HG03139 (cell line): ENCODE measurements around the gene LILRA6.
A peak's percentile ranks its signal among the peaks of the same experiment; 100 is the strongest.
"Not testable (repeated sequence)": the region's sequence is repeated elsewhere in the genome, so short reads cannot be mapped to it uniquely, and the experiment has no call there.

Experiments
- ATAC-seq: cut with Tn5 transposase; IDR thresholded peaks from one replicate; pipeline ENCODE4 v1.9.1; 2021; ENCODE audit not compliant: unreplicated experiment

LILRA6 gene

GRCh38 chr19:54207983-54208783 is 34.4 kb downstream of the LILRA6 start:
- peak; percentile 48 for ATAC-seq

DNA sequence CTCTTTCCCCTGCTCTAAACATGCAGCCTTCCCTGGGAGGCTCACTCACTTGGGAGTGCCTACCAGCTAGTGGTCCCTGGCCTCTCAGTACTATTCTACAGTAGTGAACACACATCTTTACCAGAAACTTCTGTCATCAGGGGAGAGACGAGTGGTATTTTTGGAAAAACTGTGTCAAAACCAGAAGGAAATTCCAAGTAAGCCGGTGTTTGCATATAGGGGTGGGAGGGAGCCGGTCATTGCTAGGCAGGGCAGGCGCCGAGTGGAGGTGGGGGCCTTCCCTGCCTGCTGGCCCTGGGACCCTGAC is 35.0 kb downstream of the LILRA6 start:
- ATAC-seq, result no peak

DNA sequence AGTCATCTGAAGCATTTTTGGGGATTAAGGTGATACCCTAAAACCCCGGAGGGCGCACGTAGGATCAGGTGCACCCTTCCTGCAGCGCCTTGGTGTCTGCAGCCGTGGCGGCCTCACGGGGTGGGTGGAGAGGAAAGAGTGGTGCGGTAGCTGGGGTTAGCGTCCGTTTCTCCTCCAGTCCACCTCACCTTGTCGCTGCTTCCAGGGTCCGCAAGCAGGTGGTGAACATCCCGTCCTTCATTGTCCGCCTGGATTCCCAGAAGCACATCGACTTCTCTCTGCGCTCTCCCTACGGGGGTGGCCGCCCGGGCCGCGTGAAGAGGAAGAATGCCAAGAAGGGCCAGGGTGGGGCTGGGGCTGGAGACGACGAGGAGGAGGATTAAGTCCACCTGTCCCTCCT is 35.4 kb downstream of the LILRA6 start:
- ATAC-seq, result not testable (repeated sequence)

DNA sequence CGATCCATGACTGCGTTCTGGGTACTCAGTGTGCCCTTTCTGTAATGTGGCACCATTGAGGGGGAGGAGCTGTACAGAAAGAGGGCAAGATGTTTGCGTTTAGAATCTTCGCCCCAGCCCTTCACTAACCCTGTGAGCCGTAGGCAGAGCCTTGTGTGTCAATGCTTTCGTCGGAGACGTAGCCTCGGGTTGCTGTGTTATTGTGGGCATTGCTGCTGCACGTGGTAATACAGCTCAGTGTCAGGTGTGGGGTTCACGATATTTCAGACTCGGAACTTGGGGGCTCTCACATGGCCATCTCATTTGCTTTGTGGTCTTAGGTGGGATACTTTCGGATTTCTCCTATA is 35.8 kb downstream of the LILRA6 start:
- ATAC-seq, result no peak

DNA sequence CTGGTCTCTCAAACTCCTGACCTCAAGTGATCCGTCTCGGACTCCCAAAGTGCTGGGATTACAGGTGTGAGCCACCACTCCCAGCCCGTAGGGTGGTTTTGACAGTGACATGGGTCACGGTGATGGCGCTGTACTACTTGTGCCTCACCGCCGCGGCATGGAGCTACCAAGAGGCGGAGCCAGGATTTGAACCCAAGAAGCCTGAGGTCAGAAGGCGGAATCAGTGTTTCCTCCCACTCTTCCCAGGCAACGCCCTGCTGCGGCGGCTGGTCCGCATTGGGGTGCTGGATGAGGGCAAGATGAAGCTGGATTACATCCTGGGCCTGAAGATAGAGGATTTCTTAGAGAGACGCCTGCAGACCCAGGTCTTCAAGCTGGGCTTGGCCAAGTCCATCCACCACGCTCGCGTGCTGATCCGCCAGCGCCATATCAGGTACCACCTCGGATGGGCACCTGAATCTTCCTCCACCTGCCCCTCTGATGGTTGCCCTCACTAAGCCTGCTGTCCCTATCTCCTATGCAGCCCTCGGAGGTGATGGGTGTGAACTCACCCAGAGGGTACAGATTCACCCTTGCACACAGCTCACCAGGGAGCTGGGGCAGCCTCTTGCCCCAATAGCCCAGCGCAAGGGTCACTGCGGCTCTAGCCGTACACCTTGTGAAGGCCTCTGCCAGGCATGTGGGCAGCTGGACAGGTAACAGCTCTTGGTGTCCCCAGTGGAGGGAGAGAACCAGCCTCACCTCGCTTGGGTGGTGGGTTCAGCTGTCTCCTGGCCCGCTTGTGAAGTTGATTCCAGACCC is 36.4 kb downstream of the LILRA6 start:
- ATAC-seq, result no peak

- ATAC-seq, result no peak
These were observed 37.7 kb downstream of the LILRA6 start for GRCh38 chr19:54204767-54205468.

- no peak for ATAC-seq
These were observed 39.4 kb downstream of the LILRA6 start for GRCh38 chr19:54203151-54203611.

DNA sequence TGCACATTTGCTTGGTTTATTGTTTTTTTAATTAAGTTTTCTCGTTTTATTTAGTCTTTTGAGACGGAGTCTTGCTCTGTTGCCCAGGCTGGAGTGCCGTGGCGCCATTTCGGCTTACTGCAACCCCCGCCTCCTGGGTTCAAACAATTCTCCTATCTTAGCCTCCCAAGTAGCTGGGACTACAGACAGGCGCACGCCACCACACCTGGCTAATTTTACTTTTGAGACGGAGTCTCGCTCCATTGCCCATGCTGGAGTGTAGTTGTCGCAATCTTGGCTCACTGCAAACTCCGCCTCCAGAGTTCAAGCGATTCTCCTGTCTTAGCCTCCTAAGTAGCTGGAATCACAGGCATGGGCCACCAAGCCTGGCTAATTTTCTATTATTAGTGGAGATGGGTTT is 40.6 kb downstream of the LILRA6 start:
- ATAC-seq, result no peak

DNA sequence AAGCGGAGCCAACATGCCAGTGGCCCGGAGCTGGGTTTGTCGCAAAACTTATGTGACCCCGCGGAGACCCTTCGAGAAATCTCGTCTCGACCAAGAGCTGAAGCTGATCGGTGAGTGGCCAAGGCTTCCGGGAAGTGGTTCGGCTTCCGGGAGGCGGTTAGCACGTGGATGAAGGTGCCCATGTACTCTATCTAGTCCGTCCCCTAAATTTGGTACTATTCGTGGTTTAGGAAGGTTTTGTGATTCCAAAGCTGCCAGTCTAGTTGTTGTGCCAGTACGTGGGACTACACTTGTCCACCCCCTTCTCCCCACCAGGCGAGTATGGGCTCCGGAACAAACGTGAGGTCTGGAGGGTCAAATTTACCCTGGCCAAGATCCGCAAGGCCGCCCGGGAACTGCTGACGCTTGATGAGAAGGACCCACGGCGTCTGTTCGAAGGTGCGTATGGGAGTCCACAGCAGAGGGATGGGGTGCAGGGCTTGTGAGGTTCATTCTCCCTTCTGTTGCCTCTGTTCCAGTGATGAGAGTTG is 41.4 kb downstream of the LILRA6 start:
- no peak for ATAC-seq

GRCh38 chr19:54199401-54199800 is 43.2 kb downstream of the LILRA6 start:
- ATAC-seq, result no peak

DNA sequence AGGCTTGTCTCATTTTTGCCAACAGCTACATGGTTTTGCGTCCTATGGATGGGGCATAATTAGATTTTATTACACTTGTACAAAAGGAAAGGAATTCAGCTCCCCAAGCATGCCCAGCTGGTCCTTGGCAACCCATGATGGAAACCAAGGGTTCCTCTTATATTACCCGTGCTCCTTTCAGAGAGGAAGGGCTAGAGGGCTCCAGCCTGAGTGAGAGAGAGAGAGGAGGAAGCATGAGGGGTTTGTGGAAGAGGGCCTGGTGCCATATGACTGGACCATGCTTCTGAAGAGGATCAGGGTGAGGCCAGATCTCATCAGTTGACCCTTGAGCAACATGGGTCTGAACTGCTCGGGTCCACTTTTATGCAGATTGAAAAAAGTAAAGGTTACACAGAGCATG is 45.5 kb downstream of the LILRA6 start:
- no peak for ATAC-seq

DNA sequence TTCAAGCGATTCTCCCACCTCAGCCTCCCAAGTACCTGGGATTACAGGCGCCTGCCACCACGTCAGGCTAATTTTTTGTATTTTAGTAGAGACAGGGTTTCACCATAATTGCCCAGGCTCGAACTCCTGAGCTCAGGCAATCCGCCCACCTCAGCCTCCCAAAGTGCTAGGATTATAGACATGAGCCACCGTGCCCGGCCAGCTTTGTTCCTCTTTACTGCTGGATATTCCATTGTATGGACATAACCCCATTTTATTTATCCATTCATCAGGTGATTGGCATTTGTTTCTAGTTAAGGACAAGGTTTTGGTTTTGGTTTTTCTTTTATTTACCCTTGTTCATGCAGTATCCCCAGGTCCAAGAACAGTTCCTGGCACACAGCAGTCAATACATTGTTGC is 46.1 kb downstream of the LILRA6 start:
- ATAC-seq, result no peak

DNA sequence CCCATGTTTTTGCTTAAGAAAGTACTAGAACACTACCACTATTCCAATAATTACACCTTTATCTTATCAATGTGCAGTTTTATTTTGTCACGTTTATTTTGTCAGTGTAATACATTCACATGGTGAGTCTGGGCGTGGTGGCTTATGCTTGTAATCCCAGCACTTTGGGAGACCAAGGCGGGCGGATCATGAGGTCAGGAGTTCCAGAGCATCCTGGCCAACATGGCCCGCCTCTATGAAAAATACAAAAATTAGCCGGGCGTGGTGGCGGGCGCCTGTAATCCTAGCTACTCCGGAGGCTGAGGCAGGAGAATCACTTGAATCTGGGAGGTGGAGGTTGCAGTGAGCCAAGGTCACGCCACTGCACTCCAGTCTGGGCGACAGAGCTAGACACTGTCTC is 48.1 kb downstream of the LILRA6 start:
- ATAC-seq, result not testable (repeated sequence)

DNA sequence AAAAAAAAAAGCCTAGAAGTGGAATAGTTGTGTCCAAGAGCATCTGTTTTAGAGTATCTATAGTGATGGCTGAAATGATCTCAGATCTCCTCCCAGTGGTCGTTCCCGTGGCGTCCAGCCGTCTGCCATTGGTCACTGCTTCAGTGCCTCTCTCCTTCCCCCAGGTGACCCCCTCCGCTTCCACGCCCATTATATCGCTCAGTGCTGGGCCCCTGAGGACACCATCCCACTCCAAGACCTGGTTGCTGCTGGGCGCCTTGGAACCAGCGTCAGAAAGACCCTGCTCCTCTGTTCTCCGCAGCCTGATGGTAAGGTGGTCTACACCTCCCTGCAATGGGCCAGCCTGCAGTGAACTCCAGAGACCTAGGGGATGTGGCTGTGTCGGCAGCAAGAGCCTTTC is 49.6 kb downstream of the LILRA6 start:
- ATAC-seq, result no peak

DNA sequence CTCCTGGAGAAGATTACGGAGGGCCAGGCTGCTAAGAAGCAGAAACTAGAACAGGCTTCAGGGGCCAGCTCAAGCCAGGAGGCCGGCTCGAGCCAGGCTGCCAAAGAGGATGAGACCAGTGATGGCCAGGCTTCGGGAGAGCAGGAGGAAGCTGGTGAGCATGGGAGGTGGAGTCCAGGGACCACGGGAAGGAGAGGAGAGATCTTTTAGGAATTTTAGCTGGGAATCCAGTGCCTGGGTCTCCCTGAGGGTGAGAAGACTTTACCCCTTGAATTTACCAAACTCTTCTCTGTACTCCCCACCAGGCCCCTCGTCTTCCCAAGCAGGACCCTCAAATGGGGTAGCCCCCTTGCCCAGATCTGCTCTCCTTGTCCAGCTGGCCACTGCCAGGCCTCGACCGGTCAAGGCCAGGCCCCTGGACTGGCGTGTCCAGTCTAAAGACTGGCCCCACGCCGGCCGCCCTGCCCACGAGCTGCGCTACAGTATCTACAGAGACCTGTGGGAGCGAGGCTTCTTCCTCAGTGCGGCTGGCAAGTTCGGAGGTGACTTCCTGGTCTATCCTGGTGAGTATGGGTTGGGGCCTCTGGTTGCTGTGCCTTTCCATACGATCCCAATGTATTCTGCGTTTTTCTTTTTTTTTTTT is 50.7 kb downstream of the LILRA6 start:
- no peak for ATAC-seq

- ATAC-seq, result peak; percentile 16
These were observed 51.4 kb downstream of the LILRA6 start, which contains the start of gene TSEN34 for GRCh38 chr19:54191011-54191810. TSEN34 (plus strand) TSS chr19:54191308; CDS start chr19:54191365, 57 bp downstream.

GRCh38 chr19:54190503-54191010 is 52.0 kb downstream of the LILRA6 start:
- peak; percentile 42 for ATAC-seq

DNA sequence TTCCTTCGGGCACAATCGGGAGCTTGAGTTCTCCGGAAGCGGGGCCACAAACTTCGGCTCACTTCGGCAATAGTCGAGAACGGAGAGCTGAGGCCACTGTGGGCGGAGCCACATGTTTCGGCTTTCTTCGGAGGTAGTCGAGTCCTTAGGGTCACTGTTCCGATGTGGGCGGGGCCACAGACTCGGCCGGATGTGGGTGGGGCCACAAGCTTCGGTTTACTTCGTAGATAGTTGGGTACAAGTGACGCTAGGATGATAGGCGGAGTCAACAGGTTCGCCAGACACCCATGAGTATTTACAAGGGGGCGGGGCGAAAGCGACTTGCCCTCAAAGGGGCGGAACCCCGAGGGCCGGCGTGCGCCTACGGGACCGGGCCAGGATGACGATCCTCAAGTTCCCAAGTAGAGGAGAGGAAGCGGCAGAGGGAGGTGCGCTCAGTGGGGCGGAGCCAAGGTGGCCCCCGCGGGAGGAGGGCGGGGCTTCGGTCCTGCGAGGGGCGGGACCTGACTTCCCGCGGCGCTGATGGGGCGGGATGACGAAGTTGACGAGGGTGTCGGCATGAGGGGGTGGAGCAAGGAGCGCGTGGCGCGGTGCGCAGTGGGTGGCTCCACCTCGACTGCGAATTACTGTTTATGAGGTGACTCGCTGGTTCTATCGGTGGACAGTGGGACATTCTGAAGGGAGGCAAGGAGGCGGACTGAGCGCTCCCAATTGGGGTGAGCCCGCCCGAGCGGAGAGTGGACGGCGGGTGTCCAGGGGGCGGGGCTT is 52.7 kb downstream of the LILRA6 start:
- ATAC-seq, result peak; percentile 41

DNA sequence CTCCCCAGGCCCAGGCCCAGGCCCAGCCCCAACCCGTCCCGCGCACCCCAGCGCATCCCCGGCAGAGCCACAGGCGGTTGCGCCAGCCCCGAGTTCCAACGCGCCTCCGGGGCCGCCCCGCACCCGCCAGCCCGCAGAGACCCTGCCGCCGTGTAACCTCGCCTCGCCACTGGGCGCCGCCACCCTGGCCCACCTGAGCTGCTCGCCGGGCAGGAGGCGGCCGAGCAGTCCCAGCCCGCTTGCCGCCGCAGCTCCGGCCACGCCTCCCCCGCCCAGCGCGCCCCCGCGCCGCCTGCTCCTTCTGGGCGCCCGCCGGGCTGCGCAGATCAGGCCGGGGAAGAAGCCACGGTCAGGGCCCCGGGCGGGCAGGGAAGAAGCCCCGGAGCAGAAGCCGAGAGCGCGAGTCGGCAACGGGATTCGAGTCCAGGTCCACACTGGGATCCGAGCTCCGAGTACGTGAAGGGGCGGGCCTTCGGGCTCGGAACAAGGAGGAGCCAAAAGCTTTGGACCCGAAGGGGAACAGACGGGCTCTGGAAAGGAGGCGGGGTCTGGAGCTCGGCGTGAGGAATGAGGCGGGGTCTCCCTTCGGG is 53.4 kb downstream of the LILRA6 start, which contains the start of gene MBOAT7:
TSS of gene MBOAT7 (minus strand) at position 436 of the 590 bp plus-strand sequence. CDS start 1,072 bp downstream, outside the sequence.
- ATAC-seq, result peak; percentile 31
